ENCODE results near the gene PLEKHH3. TPM values are rescaled to one million over a fixed set of nuclear protein-coding genes. Genes with fewer than 3 reads are reported as not detected.
"Not testable (repeated sequence)": the region's sequence is repeated elsewhere in the genome, so short reads cannot be mapped to it uniquely, and the experiment has no call there.

The PLEKHH3 gene
- polyA plus RNA-seq, 4 donors: 12.3 to 23.0 (median 19.9) TPM

GRCh38 chr17:42647778-42648177, 29.0 kb downstream of the PLEKHH3 start:
- no peak for DNase-seq (ENCODE audit: low read depth in 4 of 4, low spot score in 2 of 4)

GRCh38 chr17:42642336-42642735, 34.5 kb downstream of the PLEKHH3 start:
- no peak for DNase-seq (ENCODE audit: low read depth in 4 of 4, low spot score in 2 of 4)

DNA sequence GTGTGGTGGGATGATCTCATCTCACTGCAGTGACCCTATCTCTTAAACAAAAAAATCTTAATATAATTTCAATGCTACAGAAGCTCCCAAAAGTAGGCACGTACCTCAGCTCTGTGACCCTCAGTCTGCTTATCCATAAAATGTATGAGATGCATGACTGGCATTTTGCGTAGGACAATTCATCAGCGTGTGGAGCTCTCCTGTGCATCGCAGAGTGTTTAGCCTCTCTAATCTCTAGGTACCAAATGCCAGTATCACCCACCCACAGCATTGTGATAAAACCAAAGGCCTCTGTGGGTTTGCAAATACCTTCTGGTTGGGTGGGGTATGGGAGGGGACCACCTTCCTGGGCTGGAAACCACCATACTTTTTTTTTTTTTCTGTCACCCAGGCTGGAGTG, 36.7 kb downstream of the PLEKHH3 start:
- no peak for DNase-seq (ENCODE audit: low read depth in 4 of 4, low spot score in 2 of 4)

GRCh38 chr17:42639525-42640113, 37.2 kb downstream of the PLEKHH3 start:
- DNase-seq (ENCODE audit: low read depth in 4 of 4, low spot score in 2 of 4): no peak

GRCh38 chr17:42632949-42633444, 43.8 kb downstream of the PLEKHH3 start:
- DNase-seq (ENCODE audit: low read depth in 4 of 4, low spot score in 2 of 4): no peak

DNA sequence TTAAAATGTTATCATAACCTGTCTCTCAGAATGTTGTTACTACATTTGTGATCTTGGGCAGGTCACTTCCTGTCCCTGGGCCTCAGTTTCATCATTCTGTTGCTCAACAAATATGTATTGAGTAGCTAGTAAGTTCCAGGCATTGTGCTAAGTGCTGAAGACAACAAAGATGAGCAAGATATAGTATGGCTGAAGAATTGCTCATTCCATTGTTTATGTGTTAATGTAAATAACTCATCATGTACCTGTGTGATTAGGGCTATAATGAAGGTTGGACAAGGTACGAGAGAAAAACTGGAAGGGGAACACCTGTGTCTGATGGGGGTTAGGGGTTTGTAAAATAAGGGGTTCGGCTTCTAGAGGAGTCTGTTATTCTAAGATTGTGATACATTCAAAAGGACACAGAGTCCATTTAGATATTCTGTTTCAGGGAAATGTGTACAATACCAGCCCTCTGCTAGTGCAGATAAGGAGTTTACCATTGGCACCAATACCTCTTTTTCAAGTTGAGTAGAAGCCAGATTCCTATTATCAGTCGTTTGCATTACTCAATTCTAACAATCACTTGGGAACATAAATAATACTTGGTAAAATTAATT, 47.3 kb downstream of the PLEKHH3 start:
- no peak for DNase-seq (ENCODE audit: low read depth in 4 of 4, low spot score in 2 of 4)

DNA sequence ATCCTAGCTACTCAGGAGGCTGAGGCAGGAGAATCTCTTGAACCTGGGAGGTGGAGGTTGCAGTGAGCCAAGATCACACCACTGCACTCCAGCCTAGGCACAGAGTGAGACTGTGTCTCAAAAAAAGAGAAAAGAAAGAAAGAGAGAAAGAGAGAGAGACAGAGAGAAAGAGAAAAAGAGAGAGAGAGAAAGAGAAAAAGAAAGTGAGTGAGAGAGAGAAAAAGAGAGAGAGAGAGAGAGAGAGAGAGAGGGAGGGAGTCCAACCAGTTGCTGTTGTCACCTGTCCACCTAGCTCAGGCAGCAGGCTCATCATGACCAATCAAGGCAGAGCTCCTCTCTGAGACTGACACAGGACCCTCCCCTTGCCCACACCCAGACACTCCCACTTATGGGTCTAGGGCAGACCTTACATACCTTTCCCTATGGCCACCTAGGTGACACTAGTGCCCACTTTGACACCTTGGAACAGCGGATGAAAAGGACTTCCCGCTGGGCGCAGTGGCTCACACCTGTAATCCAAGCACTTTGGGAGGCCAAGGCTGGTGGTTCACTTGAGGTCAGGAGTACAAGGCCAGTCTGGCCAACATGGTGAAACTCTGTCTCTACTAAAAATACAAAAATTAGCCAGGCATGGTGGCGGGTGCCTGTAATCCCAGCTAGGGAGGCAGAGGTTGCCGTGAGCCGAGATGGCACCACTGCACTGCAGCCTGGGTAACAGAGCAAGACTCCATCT, 49.6 kb downstream of the PLEKHH3 start:
- DNase-seq (ENCODE audit: low read depth in 4 of 4, low spot score in 2 of 4): not testable (repeated sequence)

DNA sequence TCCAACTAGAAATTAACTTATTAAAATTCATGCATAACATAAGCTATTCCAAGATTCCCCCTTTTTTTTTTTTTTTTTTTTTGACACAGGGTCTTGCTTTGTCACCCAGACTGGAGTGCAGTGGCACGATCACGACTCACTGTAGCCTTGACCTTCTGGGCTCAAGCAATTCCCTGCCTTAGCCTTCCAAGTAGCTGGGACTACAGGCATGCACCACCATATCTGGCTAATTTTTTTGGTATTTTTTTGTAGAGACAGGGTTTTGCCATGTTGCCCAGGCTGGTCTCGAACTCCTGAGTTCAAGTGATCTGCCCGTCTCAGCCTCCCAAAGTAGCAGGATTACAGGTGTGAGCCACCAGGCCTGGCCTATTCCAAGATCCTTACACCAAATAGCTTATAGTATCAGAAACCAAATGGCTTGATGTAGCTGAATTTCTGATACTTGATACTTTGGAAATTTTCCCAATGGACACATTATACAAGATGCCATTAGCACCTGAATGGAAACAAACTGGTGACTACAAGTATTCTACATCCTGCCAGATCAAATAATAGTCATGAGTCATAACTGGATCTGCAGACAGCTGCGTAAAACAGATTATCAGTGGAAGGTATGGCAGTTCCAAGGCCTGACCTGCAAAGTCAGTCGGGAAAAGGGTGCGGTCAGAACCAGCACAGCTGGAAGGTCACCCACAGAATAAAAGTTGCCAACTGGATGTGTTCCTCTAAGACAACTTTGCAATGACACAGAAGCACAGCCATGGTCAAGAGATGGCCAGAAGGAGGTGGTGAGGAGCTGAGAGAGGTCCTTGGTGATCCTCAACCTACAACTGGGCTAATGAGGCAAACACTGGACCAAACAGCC, 52.8 kb downstream of the PLEKHH3 start:
- no peak for DNase-seq (ENCODE audit: low read depth in 4 of 4, low spot score in 2 of 4)

DNA sequence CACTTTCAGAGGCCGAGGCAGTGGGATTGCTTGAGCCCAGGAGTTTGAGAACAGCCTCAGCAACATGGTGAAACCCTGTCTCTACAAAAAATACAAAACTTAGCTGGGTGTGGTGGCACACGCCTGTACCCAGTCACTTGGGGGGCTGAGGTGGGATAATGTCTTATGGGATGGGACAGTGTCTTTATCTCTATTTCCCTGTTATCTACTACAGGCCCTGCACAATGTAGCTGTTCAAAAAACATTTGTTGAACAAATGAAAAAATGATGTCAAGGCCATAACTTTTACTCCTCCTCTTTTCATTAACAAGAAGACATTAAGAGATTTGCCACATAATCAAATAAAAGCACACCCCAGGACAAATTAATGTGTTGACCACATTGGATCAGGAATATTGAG, 53.5 kb downstream of the PLEKHH3 start:
- no peak for DNase-seq (ENCODE audit: low read depth in 4 of 4, low spot score in 2 of 4)

DNA sequence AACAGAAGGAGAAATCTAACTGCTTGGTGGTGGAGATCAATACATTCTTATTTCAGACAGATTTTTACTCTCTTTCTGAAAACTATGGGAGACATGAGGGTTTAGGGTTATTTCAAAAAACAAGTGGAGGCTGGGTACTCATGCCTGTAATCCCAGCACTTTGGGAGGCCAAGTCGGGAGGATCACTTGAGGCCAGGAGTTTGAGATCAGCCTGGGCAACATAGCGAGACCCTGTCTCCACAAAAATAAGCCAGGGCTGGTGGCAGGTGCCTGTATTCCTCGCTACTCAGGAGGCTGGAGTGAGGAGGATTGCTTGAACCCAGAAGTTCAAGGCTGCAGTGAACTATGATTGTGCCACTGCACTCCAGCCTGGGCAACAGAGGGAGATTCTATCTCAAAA, 54.8 kb downstream of the PLEKHH3 start:
- not testable (repeated sequence) for DNase-seq (ENCODE audit: low read depth in 4 of 4, low spot score in 2 of 4)

DNA sequence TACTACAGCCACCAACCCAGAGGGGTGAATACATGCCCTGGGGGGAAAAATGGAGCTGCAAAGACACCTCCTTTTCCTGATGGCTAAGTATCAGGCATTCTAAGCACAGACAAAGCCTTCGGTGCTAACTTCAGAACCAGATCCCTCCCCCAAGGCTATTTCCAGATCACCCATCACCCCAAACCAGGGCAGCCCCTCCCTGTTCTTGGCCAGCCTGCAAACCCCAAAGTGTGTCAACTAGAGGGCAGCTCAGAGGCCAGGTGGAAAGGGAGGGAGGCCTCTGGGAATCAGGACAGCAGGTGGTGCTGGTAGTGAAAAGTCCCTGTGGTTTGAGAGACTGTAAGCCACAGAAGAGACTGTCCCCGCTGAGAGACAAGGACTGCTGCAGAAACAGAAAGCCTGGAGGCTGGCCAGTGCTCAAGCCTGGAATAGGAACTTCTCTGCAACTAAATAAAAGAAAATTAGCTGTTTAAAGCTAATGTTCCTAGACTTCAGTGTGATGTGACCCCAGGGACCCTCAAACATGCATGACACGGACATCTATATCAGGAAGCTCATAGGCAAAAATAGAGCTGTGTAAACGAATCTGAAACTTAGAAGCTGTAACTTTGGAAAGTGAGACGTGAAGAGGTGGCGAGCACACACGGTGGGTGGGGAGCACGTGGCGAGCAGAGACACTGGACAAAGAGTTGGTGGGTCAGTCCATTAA, 58.2 kb downstream of the PLEKHH3 start:
- no peak for DNase-seq (ENCODE audit: low read depth in 4 of 4, low spot score in 2 of 4)

- DNase-seq (ENCODE audit: low read depth in 4 of 4, low spot score in 2 of 4): no peak
Measured at GRCh38 chr17:42617956-42618431, 58.8 kb downstream of the PLEKHH3 start.

Other genes with a start within 250 kb of the PLEKHH3 start
- 10 to 100 TPM; 41.5 to 73.0 (median 57.7) TPM for gene ATP6V0A1, start 218.1 kb downstream of the PLEKHH3 start, polyA plus RNA-seq (ENCODE audit: insufficient read length in 4 of 4)
- gene NAGLU, start 140.8 kb downstream of the PLEKHH3 start, polyA plus RNA-seq (ENCODE audit: insufficient read length in 4 of 4): 10 to 100 TPM; 19.3 to 29.7 (median 25.6) TPM
- 1 to 10 TPM; 3.2 to 6.2 (median 5.2) TPM for gene HSD17B1, start 124.1 kb downstream of the PLEKHH3 start, polyA plus RNA-seq (ENCODE audit: insufficient read length in 4 of 4)
- gene COASY, start 114.8 kb downstream of the PLEKHH3 start, polyA plus RNA-seq (ENCODE audit: insufficient read length in 4 of 4): 10 to 100 TPM; 57.7 to 67.1 (median 59.9) TPM
- gene MLX, start 109.9 kb downstream of the PLEKHH3 start, polyA plus RNA-seq (ENCODE audit: insufficient read length in 4 of 4): 10 to 100 TPM; 33.4 to 42.6 (median 35.8) TPM
- 10 to 100 TPM; 16.2 to 23.4 (median 18.3) TPM for gene PSMC3IP, start 99.3 kb downstream of the PLEKHH3 start, polyA plus RNA-seq (ENCODE audit: insufficient read length in 4 of 4)
- 10 to 100 TPM; 41.9 to 65.7 (median 51.1) TPM for gene RETREG3, start 67.6 kb downstream of the PLEKHH3 start, polyA plus RNA-seq (ENCODE audit: insufficient read length in 4 of 4)
- gene TUBG1, start 67.3 kb downstream of the PLEKHH3 start, polyA plus RNA-seq (ENCODE audit: insufficient read length in 4 of 4): 10 to 100 TPM; 54.4 to 63.9 (median 55.8) TPM
- 10 to 100 TPM; 19.4 to 42.2 (median 30.5) TPM for gene TUBG2, start 17.7 kb downstream of the PLEKHH3 start, polyA plus RNA-seq (ENCODE audit: insufficient read length in 4 of 4)
- gene CCR10, start 4.8 kb upstream of the PLEKHH3 start, polyA plus RNA-seq (ENCODE audit: insufficient read length in 4 of 4): 1 to 10 TPM in 3 of 4 donors, under 1 TPM in 1; 0.89 to 2.1 (median 1.5) TPM
- 10 to 100 TPM in 1 of 4 donors, 1 to 10 TPM in 3; 8.1 to 11.1 (median 8.6) TPM for gene CNTNAP1, start 5.5 kb upstream of the PLEKHH3 start, polyA plus RNA-seq (ENCODE audit: insufficient read length in 4 of 4)
- gene EZH1, start 68.0 kb upstream of the PLEKHH3 start, polyA plus RNA-seq (ENCODE audit: insufficient read length in 4 of 4): 10 to 100 TPM; 32.5 to 65.2 (median 51.7) TPM
- 100 to 1,000 TPM in 1 of 4 donors, 10 to 100 TPM in 3; 73.4 to 118 (median 93.3) TPM for gene RAMP2, start 84.2 kb upstream of the PLEKHH3 start, polyA plus RNA-seq (ENCODE audit: insufficient read length in 4 of 4)
- 100 to 1,000 TPM in 1 of 4 donors, 10 to 100 TPM in 3; 77.0 to 101 (median 93.4) TPM for gene VPS25, start 96.5 kb upstream of the PLEKHH3 start, polyA plus RNA-seq (ENCODE audit: insufficient read length in 4 of 4)
- gene WNK4, start 103.6 kb upstream of the PLEKHH3 start, polyA plus RNA-seq (ENCODE audit: insufficient read length in 4 of 4): 10 to 100 TPM; 11.2 to 17.9 (median 12.7) TPM
- 100 to 1,000 TPM; 142 to 179 (median 160) TPM for gene COA3, start 121.7 kb upstream of the PLEKHH3 start, polyA plus RNA-seq (ENCODE audit: insufficient read length in 4 of 4)
- 1 to 10 TPM in 3 of 4 donors, under 1 TPM in 1; 0.86 to 3.8 (median 2.1) TPM for gene CNTD1, start 121.9 kb upstream of the PLEKHH3 start, polyA plus RNA-seq (ENCODE audit: insufficient read length in 4 of 4)
- 10 to 100 TPM; 68.8 to 86.1 (median 77.4) TPM for gene BECN1, start 147.3 kb upstream of the PLEKHH3 start, polyA plus RNA-seq (ENCODE audit: insufficient read length in 4 of 4)
- 100 to 1,000 TPM in 2 of 4 donors, 10 to 100 TPM in 2; 92.6 to 111 (median 99.4) TPM for gene PSME3, start 156.4 kb upstream of the PLEKHH3 start, polyA plus RNA-seq (ENCODE audit: insufficient read length in 4 of 4)
- 1 to 10 TPM in 2 of 4 donors, under 1 TPM in 2; 0.62 to 1.8 (median 1.4) TPM for gene AOC2, start 167.6 kb upstream of the PLEKHH3 start, polyA plus RNA-seq (ENCODE audit: insufficient read length in 4 of 4)
- 1 to 10 TPM; 5.0 to 6.9 (median 5.5) TPM for gene AOC3, start 174.2 kb upstream of the PLEKHH3 start, polyA plus RNA-seq (ENCODE audit: insufficient read length in 4 of 4)
- 1 to 10 TPM; 2.7 to 8.4 (median 5.7) TPM for gene G6PC1, start 223.8 kb upstream of the PLEKHH3 start, polyA plus RNA-seq (ENCODE audit: insufficient read length in 4 of 4)